Hepatocyte (in vitro differentiated cells): ENCODE data around the gene CEBPE. TPM values are rescaled to one million over a fixed set of nuclear protein-coding genes. Genes with fewer than 3 reads are reported as not detected.

Experiments used
- DNase-seq: peaks from one replicate; pipeline ENCODE4 v3.0.0-alpha.2; 2016; ENCODE audit warnings: low spot score
- H2AFZ ChIP-seq: fragments of 200-600 bp; sonication (generic); 2 replicates; pipeline ENCODE4 v1.6.0; 2016; ENCODE audit warnings: antibody characterized with exemption, mild to moderate bottlenecking
- H3K27ac ChIP-seq: fragments of 200-600 bp; sonication (generic); 2 replicates; pipeline ENCODE4 v1.5.1; 2016; ENCODE audit warnings: mild to moderate bottlenecking
- H3K27me3 ChIP-seq: fragments of 200-600 bp; sonication (generic); 2 replicates; pipeline ENCODE4 v1.6.1; 2016
- H3K36me3 ChIP-seq: fragments of 200-600 bp; sonication (generic); replicated peaks from 2 replicates; pipeline ENCODE4 v1.5.1; 2016; ENCODE audit warnings: low read depth; ENCODE audit not compliant: insufficient read depth
- H3K4me1 ChIP-seq: fragments of 200-600 bp; sonication (generic); 2 replicates; pipeline ENCODE4 v1.5.1; 2016; ENCODE audit warnings: mild to moderate bottlenecking, moderate library complexity; ENCODE audit not compliant: insufficient read depth
- H3K4me2 ChIP-seq: fragments of 200-600 bp; sonication (generic); 2 replicates; pipeline ENCODE4 v1.6.0; 2016
- H3K4me3 ChIP-seq: fragments of 200-600 bp; sonication (generic); 2 replicates; pipeline ENCODE4 v1.5.1; 2016; ENCODE audit warnings: mild to moderate bottlenecking
- H3K79me2 ChIP-seq: fragments of 200-600 bp; sonication (generic); 2 replicates; pipeline ENCODE4 v1.6.0; 2017; ENCODE audit warnings: mild to moderate bottlenecking
- H3K9me2 ChIP-seq: fragments of 200-600 bp; sonication (generic); replicated peaks from 2 replicates; pipeline ENCODE4 v1.6.0; 2017; ENCODE audit warnings: mild to moderate bottlenecking; ENCODE audit not compliant: insufficient read depth
- H3K9me3 ChIP-seq: fragments of 200-600 bp; sonication (generic); 2 replicates; pipeline ENCODE4 v1.5.1; 2016; ENCODE audit warnings: low read depth, mild to moderate bottlenecking
- H4K20me1 ChIP-seq: fragments of 200-600 bp; sonication (generic); 2 replicates; pipeline ENCODE4 v1.6.0; 2016; ENCODE audit warnings: mild to moderate bottlenecking; ENCODE audit not compliant: insufficient read depth, poor library complexity, severe bottlenecking
- EZH2 ChIP-seq: fragments of 200-600 bp; sonication (generic); IDR thresholded peaks from 2 replicates; pipeline ENCODE4 v1.6.1; 2016; ENCODE audit warnings: antibody characterized with exemption, mild to moderate bottlenecking, borderline replicate concordance
- EZH2phosphoT487 ChIP-seq: fragments of 200-600 bp; sonication (generic); IDR thresholded peaks from one replicate; pipeline ENCODE4 v1.6.1; 2018; ENCODE audit warnings: antibody characterized with exemption, mild to moderate bottlenecking, low read depth, moderate library complexity; ENCODE audit not compliant: unreplicated experiment, severe bottlenecking
- WGBS: methylation state at CpG from one replicate; pipeline ENCODE4 v1.1.6; 2016; ENCODE audit warnings: low lambda C conversion rate; ENCODE audit errors: missing lambda C conversion rate; 5-methylcytosine and 5-hydroxymethylcytosine counted together
- polyA plus RNA-seq: library from polyadenylated mRNA; unstranded; fragments of >200 nt; fragmentation: Nextera tagmentation; extraction: Ambion mirVana; gene quantifications from 2 replicates; pipeline ENCODE4 v1.2.1, GENCODE V29; 2016
- total RNA-seq: library from RNA; depleted of rRNA; stranded (reverse); fragments of >200 nt; gene quantifications from 2 replicates; pipeline ENCODE4 v1.2.3, GENCODE V29; 2014
- TF ChIP-seq, protein P1 (sequence below): fragments of 200-600 bp; sonication (generic); IDR thresholded peaks from 2 replicates; pipeline ENCODE4 v1.5.1; 2016; ENCODE audit warnings: antibody characterized with exemption, mild to moderate bottlenecking; ENCODE audit not compliant: poor library complexity

Gene CEBPE
- total and polyA plus RNA-seq, 2 experiments from 2014 or later = not detected

DNA sequence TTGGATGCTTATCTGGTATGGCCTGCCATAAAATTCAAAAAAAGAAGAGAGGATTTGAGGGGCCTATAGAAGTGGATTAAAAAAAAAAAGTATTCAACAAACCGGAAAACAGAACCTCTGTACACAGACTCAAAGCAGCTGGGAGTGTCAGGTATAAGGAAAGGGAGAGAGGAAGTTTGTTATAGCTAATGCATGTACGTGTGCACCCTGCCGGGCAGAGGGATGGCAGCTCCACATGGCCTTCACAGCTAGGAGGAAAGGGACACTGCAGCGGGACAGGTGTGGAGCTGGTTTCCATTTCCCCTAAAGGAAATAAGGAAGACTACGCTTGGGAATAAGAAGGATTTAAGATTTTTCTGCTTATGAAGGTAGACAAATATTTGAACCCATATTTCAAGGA lies 43.0 kb upstream of the CEBPE start:
- DNase-seq = no peak
- no peak overlapping the region for H3K4me3 ChIP-seq
- 68% methylated on average over 5 of the region's 5 CpGs for WGBS
- no peaks in the 10 kb centered on the region for H3K36me3 ChIP-seq
- H3K27me3 ChIP-seq = no peaks in the 10 kb centered on the region
- no peaks in the 10 kb centered on the region for H3K9me3 ChIP-seq
- no peaks in the 10 kb centered on the region for H3K79me2 ChIP-seq
- no peak overlapping the region for H3K4me2 ChIP-seq
- H3K27ac ChIP-seq = no peak overlapping the region
- no peak for TF ChIP-seq EZH2
- TF ChIP-seq, protein P1, sequence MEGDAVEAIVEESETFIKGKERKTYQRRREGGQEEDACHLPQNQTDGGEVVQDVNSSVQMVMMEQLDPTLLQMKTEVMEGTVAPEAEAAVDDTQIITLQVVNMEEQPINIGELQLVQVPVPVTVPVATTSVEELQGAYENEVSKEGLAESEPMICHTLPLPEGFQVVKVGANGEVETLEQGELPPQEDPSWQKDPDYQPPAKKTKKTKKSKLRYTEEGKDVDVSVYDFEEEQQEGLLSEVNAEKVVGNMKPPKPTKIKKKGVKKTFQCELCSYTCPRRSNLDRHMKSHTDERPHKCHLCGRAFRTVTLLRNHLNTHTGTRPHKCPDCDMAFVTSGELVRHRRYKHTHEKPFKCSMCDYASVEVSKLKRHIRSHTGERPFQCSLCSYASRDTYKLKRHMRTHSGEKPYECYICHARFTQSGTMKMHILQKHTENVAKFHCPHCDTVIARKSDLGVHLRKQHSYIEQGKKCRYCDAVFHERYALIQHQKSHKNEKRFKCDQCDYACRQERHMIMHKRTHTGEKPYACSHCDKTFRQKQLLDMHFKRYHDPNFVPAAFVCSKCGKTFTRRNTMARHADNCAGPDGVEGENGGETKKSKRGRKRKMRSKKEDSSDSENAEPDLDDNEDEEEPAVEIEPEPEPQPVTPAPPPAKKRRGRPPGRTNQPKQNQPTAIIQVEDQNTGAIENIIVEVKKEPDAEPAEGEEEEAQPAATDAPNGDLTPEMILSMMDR = no peak
- no peak for TF ChIP-seq EZH2phosphoT487
- no peaks in the 10 kb centered on the region for H3K9me2 ChIP-seq
- H4K20me1 ChIP-seq = no peaks in the 10 kb centered on the region
- H3K4me1 ChIP-seq = peaks cover 11% of the 10 kb centered on the region
- no peak overlapping the region for H2AFZ ChIP-seq

DNA sequence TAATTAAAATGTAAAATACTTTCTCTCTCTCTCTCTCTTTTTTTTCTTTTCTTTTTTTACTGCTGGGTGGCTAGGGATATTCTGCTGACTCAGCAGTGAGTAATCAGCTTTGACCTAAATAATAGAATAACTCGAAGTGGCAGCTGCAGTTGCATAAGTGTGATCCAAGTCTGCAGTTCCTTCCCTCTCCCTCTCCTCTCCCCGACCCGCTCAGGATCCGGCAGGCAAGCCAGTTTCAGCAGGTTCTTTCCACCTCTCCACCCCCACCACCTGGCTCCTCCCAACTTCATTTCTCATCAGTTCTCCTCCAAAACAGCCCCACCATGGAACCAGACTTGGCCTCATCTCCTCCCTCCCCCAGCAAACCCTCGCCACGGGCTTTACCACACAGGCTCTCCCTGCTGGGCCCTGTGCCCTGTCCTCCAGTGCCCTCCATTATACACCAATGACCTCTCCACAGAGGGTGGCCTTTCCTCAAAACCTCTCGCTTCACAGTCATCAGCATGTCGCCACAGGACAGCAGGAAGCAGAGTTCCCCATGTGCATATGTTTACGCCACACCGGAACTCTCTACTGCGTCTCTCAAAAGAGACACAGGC lies 42.0 kb upstream of the CEBPE start:
- H3K27ac ChIP-seq = peak overlapping the region; percentile 73
- H2AFZ ChIP-seq = no peak overlapping the region
- H4K20me1 ChIP-seq = no peaks in the 10 kb centered on the region
- no peak for TF ChIP-seq EZH2phosphoT487
- no peak for TF ChIP-seq EZH2
- no peak overlapping the region for H3K4me3 ChIP-seq
- peaks cover 5% of the 10 kb centered on the region for H3K4me1 ChIP-seq
- no peaks in the 10 kb centered on the region for H3K9me2 ChIP-seq
- H3K9me3 ChIP-seq = no peaks in the 10 kb centered on the region
- H3K4me2 ChIP-seq = peak overlapping the region; percentile 5
- H3K36me3 ChIP-seq = no peaks in the 10 kb centered on the region
- DNase-seq = peak; percentile 84
- 52% methylated on average over 11 of the region's 11 CpGs for WGBS
- no peaks in the 10 kb centered on the region for H3K79me2 ChIP-seq
- no peaks in the 10 kb centered on the region for H3K27me3 ChIP-seq

DNA sequence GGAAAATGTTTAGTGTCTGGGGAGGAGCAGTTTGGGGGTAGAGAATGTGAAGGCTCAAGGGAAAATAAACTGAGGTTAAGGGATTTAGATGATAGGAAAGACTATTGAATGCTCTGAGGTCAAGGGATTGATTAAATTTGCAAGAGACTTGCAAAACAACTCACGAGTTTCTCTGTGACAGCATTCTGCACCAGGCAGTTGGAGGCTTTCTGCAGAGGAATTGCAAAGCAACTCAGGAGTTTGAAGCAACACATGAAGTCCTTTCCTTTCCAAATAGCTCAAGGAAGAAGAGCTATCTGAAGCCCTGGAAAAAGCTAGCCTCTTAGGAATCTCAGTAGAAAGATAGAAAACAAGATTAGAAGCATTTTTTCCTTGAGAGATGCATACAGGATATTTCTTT lies 40.5 kb upstream of the CEBPE start:
- no peaks in the 10 kb centered on the region for H3K36me3 ChIP-seq
- H3K4me1 ChIP-seq = peaks cover 13% of the 10 kb centered on the region
- no peak overlapping the region for H2AFZ ChIP-seq
- TF ChIP-seq EZH2phosphoT487 = no peak
- no peak for TF ChIP-seq EZH2
- TF ChIP-seq, protein P1 = no peak
- H3K27me3 ChIP-seq = no peaks in the 10 kb centered on the region
- no peaks in the 10 kb centered on the region for H3K79me2 ChIP-seq
- H3K9me3 ChIP-seq = no peaks in the 10 kb centered on the region
- H4K20me1 ChIP-seq = no peaks in the 10 kb centered on the region
- H3K4me2 ChIP-seq = no peak overlapping the region
- DNase-seq = no peak
- H3K27ac ChIP-seq = no peak overlapping the region
- 78% methylated on average over 1 of the region's 1 CpG for WGBS
- no peak overlapping the region for H3K4me3 ChIP-seq
- H3K9me2 ChIP-seq = no peaks in the 10 kb centered on the region

DNA sequence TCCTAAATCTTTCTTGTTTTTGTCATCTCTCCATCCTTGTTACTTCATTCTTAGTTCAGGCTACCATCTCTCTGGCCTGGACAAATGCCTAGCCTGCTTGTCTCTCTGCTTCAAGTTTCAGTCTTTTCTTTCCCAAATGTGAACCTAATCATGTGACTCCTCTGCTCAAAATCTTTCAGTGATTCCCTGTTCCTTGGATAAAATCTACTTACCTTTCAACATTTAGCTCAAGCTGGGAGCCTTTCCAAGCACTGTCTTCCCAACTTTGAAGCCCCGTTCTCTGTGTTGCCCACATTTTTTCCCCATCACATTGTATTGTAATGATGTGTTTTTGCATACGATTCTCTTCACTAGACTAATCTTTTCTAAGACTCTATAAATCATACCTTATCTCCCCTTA lies 39.7 kb upstream of the CEBPE start:
- peaks cover 20% of the 10 kb centered on the region for H3K4me1 ChIP-seq
- H3K27me3 ChIP-seq = no peaks in the 10 kb centered on the region
- no peak overlapping the region for H3K4me2 ChIP-seq
- no peaks in the 10 kb centered on the region for H4K20me1 ChIP-seq
- no peaks in the 10 kb centered on the region for H3K36me3 ChIP-seq
- no peak overlapping the region for H2AFZ ChIP-seq
- no peak overlapping the region for H3K27ac ChIP-seq
- H3K9me3 ChIP-seq = no peaks in the 10 kb centered on the region
- H3K4me3 ChIP-seq = no peak overlapping the region
- TF ChIP-seq EZH2 (no peak), EZH2phosphoT487 (no peak)
- TF ChIP-seq, protein P1 = no peak
- no peaks in the 10 kb centered on the region for H3K79me2 ChIP-seq
- DNase-seq = no peak
- 67% methylated on average over 2 of the region's 2 CpGs for WGBS
- H3K9me2 ChIP-seq = no peaks in the 10 kb centered on the region
